Right atrium auricular region (tissue), 2 donors: ENCODE measurements around the gene THRB. TPM values are rescaled to one million over a fixed set of nuclear protein-coding genes. Genes with fewer than 3 reads are reported as not detected.

Source experiments
- DNase-seq: peaks from one replicate; pipeline ENCODE4 v3.0.0-alpha.2; 2019; ENCODE audit warnings: low spot score
- H3K27ac ChIP-seq, 2 donors: fragments of 200-600 bp; sonication (generic); 1 replicate in 1 of 2; 2 replicates in 1 of 2; pipeline ENCODE4 v1.5.1; 2016 to 2019
- H3K27me3 ChIP-seq, 2 donors: fragments of 200-600 bp; sonication (generic); one replicate each; pipeline versions ENCODE4 v1.5.1 to v1.6.0; 2017 to 2019
- H3K36me3 ChIP-seq: fragments of 200-600 bp; sonication (generic); one replicate; pipeline ENCODE4 v1.5.1; 2016
- H3K4me1 ChIP-seq, 2 donors: fragments of 200-600 bp; sonication (generic); one replicate each; pipeline versions ENCODE4 v1.5.1 to v1.6.0; 2017 to 2019
- H3K4me3 ChIP-seq, 2 donors: fragments of 200-600 bp; sonication (generic); 1 replicate in 1 of 2; 2 replicates in 1 of 2; pipeline ENCODE4 v1.5.1; 2017 to 2019; ENCODE audit warnings: mild to moderate bottlenecking in 1 of 2, moderate library complexity in 1 of 2
- H3K9me3 ChIP-seq, 2 donors: fragments of 200-600 bp; sonication (generic); one replicate each; pipeline ENCODE4 v1.5.1; 2019
- total RNA-seq, 2 donors: library from RNA; depleted of rRNA; stranded (reverse); fragments of >200 nt; gene quantifications; one replicate each; pipeline ENCODE4 v1.1.0, GENCODE V29; 2016
- TF ChIP-seq, protein P1 (sequence below), 2 donors: fragments of 200-600 bp; sonication (generic); IDR thresholded peaks; one replicate each; pipeline ENCODE4 v1.5.1; 2019; ENCODE audit warnings: antibody characterized with exemption in 2 of 2

Gene THRB
- total RNA-seq, 2 donors from 2014 or later, result 4.2 to 7.0 TPM

DNA sequence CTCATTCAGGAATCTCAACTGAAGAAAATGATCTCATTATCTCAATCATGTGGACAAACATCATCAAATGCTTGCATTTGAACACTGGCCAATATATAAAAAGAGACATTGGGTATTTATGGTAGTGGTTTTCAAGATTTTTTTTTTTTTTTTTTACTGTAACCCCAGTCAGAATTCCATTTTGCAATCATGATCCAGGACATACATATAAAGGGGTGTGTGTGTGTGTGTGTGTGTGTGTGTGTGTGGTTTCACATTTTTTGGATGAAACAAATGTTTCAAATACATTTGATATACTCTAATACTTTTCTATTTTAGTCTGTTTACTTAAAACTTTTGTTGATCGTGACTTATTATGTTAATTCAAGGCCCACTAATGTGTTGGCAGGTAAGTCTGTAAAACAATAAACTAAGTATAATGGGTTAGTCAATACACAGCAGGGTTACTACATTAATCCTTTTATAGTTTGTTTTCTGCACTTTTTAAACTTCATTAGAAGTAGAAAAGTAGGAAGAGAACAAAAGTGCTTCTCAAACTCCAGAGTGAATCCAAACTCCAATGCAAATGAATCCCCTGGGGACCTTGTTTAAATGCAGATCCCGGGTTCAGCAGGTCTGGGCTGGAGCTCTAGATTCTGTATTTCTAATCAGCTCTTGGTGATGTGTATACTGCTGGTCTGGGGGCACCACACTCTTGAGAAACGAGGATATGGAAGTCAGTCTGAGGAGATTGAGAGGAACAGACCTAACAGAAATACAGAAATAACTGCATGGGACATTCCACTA is 17.6 kb downstream of the THRB start:
- no peaks in the 10 kb centered on the region for H3K4me1 ChIP-seq
- TF ChIP-seq, protein P1, sequence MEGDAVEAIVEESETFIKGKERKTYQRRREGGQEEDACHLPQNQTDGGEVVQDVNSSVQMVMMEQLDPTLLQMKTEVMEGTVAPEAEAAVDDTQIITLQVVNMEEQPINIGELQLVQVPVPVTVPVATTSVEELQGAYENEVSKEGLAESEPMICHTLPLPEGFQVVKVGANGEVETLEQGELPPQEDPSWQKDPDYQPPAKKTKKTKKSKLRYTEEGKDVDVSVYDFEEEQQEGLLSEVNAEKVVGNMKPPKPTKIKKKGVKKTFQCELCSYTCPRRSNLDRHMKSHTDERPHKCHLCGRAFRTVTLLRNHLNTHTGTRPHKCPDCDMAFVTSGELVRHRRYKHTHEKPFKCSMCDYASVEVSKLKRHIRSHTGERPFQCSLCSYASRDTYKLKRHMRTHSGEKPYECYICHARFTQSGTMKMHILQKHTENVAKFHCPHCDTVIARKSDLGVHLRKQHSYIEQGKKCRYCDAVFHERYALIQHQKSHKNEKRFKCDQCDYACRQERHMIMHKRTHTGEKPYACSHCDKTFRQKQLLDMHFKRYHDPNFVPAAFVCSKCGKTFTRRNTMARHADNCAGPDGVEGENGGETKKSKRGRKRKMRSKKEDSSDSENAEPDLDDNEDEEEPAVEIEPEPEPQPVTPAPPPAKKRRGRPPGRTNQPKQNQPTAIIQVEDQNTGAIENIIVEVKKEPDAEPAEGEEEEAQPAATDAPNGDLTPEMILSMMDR (IDR thresholded peaks at IDR 0.05), result no peak
- no peaks in the 10 kb centered on the region for H3K36me3 ChIP-seq
- no peaks in the 10 kb centered on the region for H3K9me3 ChIP-seq
- no peaks in the 10 kb centered on the region for H3K27me3 ChIP-seq
- H3K27ac ChIP-seq, result no peak overlapping the region
- no peak for DNase-seq
- no peak overlapping the region for H3K4me3 ChIP-seq

DNA sequence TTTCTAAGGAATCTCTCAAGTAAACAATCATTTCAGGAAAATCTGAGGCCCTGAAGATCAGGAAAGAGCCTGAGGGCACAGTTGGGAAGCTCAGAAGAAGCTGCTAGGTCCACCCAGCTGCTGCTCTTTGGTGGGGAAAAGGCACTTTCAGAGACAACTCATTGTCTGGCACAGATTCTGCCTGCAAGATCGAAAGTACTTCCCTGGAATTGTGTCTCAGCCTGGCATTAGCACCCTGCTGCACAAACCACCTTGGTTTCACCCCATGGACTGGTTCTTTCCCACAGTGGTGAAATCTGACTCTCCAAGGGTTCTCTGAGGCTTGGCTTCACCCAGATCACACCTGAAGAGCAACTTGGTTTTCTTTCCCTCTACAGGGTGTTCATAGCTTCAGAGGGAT is 18.7 kb downstream of the THRB start:
- H3K4me1 ChIP-seq, result no peaks in the 10 kb centered on the region
- H3K27ac ChIP-seq, result no peak overlapping the region

GRCh38 chr3:24474862-24475261 is 19.8 kb downstream of the THRB start:
- Histone ChIP-seq H3K4me3 (no peak overlapping the region), H3K9me3 (no peaks in the 10 kb centered on the region), H3K4me1 (no peaks in the 10 kb centered on the region), H3K27me3 (no peaks in the 10 kb centered on the region), H3K36me3 (no peaks in the 10 kb centered on the region), H3K27ac (no peak overlapping the region)
- TF ChIP-seq, protein P1 (IDR thresholded peaks at IDR 0.05), result no peak
- no peak for DNase-seq

More for the DNA sequence above, 18.7 kb downstream of the THRB start:
- no peak for DNase-seq
- Histone ChIP-seq H3K36me3 (no peaks in the 10 kb centered on the region), H3K9me3 (no peaks in the 10 kb centered on the region), H3K27me3 (no peaks in the 10 kb centered on the region), H3K4me3 (no peak overlapping the region)
- TF ChIP-seq, protein P1 (IDR thresholded peaks at IDR 0.05), result no peak

DNA sequence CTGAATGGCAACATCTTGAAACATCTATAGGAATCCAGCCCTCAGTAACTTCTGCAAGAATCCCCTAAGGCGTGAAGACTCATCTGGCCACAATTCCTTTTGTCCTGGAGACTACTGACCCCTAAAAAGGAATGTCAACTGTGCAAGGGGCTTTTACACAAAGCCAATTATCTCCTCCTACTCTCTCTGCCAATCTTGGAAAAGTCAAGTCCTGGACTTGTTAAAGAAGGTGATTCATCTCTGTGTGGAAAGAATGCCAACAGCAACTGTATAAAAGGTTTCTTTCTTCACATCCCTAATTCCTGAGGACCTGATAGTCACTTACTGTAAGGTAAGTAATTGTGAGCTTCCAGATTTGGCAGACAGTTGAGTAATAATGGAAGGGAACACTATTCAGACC is 22.3 kb downstream of the THRB start:
- peaks cover 0 to 4% of the 10 kb centered on the region in 2 donors for H3K9me3 ChIP-seq
- no peak overlapping the region for H3K4me3 ChIP-seq
- no peaks in the 10 kb centered on the region for H3K27me3 ChIP-seq
- no peak for DNase-seq
- TF ChIP-seq, protein P1 (IDR thresholded peaks at IDR 0.05), result no peak
- no peaks in the 10 kb centered on the region for H3K4me1 ChIP-seq
- H3K27ac ChIP-seq, result no peak overlapping the region
- H3K36me3 ChIP-seq, result no peaks in the 10 kb centered on the region

DNA sequence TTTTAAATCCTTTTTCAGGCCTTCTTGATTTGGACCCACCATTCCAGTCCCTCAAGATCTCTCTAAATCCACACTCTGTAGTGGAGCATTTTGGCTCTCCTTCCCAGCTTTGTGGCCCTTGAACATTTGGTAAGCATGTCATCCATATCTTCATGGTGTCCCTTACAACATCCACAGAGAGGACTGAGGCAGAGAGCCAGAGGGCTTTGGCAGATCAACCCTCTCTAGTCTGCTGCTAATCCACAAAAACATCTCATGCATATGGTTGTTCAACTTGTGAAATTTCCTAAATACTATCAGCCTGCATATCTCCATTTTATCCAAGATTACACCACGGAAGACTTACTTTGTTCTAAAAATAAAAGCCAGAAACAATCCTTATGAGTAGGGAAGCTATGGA is 23.2 kb downstream of the THRB start:
- Histone ChIP-seq H3K4me1 (no peaks in the 10 kb centered on the region), H3K36me3 (no peaks in the 10 kb centered on the region), H3K9me3 (peaks cover 0 to 8% of the 10 kb centered on the region in 2 donors), H3K27me3 (no peaks in the 10 kb centered on the region), H3K27ac (no peak overlapping the region), H3K4me3 (no peak overlapping the region)
- no peak for DNase-seq
- TF ChIP-seq, protein P1 (IDR thresholded peaks at IDR 0.05), result no peak

- Histone ChIP-seq H3K9me3 (peaks cover 0 to 8% of the 10 kb centered on the region in 2 donors), H3K27me3 (no peaks in the 10 kb centered on the region), H3K4me1 (no peaks in the 10 kb centered on the region), H3K4me3 (no peak overlapping the region), H3K36me3 (no peaks in the 10 kb centered on the region), H3K27ac (no peak overlapping the region)
- TF ChIP-seq, protein P1 (IDR thresholded peaks at IDR 0.05), result no peak
- no peak for DNase-seq
Measured at GRCh38 chr3:24470277-24470676, 24.4 kb downstream of the THRB start.
